Left ventricle myocardium inferior (tissue), 1 donor: Measurements from ENCODE around the gene SERPINE3. TPM values are rescaled to one million over a fixed set of nuclear protein-coding genes. Genes with fewer than 3 reads are reported as not detected.

Experiments
- DNase-seq: peaks from one replicate; pipeline ENCODE4 v3.0.0-alpha.2; 2020
- H3K27ac ChIP-seq: fragments of 200-600 bp; replicated peaks from 2 replicates; pipeline ENCODE4 v1.8.0; 2021
- H3K27me3 ChIP-seq: fragments of 200-600 bp; 2 replicates; pipeline ENCODE4 v1.8.0; 2021; ENCODE audit warnings: low read depth
- H3K36me3 ChIP-seq: fragments of 200-600 bp; 2 replicates; pipeline ENCODE4 v1.8.0; 2021
- H3K4me1 ChIP-seq: fragments of 200-600 bp; 2 replicates; pipeline ENCODE4 v1.8.0; 2021
- H3K4me3 ChIP-seq: fragments of 200-600 bp; 2 replicates; pipeline ENCODE4 v1.8.0; 2021; ENCODE audit warnings: mild to moderate bottlenecking, moderate library complexity
- H3K9me3 ChIP-seq: fragments of 200-600 bp; replicated peaks from 2 replicates; pipeline ENCODE4 v1.8.0; 2021
- intact Hi-C: fragments of 100-400 bp; cut with micrococcal nuclease; formaldehyde crosslinking; loops from one replicate; pipeline ENCODE4 v1.11.0; 2022
- total RNA-seq: library from RNA; stranded (reverse); fragmentation: NEBNext Ultra II Directional; extraction: Animal tissue kit (Norgen Biotek cat#: 25700); gene quantifications from one replicate; pipeline ENCODE4 v1.2.1, GENCODE V29; 2021
- TF ChIP-seq, protein P1 (sequence below): fragments of 200-600 bp; IDR thresholded peaks from 2 replicates; pipeline ENCODE4 v1.8.0; 2021; ENCODE audit warnings: antibody characterized with exemption, mild to moderate bottlenecking, borderline replicate concordance
- donor health status: DM: no; HTN: yes; CAD: no; lungs with severe emphysema.

SERPINE3 gene
- total RNA-seq, 1 donor from 2014 or later, result not detected

GRCh38 chr13:51321836-51322235, 17.7 kb upstream of the SERPINE3 start:
- no peak overlapping the region for H3K4me3 ChIP-seq
- no peaks in the 10 kb centered on the region for H3K4me1 ChIP-seq
- no peaks in the 10 kb centered on the region for H3K36me3 ChIP-seq
- H3K9me3 ChIP-seq, result no peaks in the 10 kb centered on the region
- no peak overlapping the region for H3K27ac ChIP-seq
- DNase-seq, result no peak
- TF ChIP-seq, protein P1, sequence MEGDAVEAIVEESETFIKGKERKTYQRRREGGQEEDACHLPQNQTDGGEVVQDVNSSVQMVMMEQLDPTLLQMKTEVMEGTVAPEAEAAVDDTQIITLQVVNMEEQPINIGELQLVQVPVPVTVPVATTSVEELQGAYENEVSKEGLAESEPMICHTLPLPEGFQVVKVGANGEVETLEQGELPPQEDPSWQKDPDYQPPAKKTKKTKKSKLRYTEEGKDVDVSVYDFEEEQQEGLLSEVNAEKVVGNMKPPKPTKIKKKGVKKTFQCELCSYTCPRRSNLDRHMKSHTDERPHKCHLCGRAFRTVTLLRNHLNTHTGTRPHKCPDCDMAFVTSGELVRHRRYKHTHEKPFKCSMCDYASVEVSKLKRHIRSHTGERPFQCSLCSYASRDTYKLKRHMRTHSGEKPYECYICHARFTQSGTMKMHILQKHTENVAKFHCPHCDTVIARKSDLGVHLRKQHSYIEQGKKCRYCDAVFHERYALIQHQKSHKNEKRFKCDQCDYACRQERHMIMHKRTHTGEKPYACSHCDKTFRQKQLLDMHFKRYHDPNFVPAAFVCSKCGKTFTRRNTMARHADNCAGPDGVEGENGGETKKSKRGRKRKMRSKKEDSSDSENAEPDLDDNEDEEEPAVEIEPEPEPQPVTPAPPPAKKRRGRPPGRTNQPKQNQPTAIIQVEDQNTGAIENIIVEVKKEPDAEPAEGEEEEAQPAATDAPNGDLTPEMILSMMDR, result no peak
- no peaks in the 10 kb centered on the region for H3K27me3 ChIP-seq
- intact Hi-C loops, result no loop called here

DNA sequence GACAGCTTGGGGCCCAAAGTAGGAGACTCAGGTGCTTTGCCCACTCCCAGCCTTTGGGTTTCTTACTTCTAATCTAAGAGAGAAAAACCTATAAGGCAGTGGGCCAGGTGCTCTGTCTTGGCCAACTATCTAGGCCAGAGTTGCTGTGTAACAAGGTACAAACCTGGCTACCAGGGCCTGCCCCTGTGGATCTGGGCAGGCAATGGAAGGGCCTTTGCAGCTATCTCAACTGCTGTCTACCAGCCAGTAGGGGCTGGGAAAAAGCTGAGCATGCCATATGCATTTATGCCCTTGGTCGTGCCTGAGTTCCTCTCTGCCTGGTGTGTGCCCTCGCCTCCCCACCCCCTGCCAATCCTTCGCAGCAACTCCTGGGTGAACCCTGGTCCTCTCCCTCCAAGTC, 16.7 kb upstream of the SERPINE3 start:
- DNase-seq, result no peak
- H3K4me3 ChIP-seq, result no peak overlapping the region
- intact Hi-C loops, result no loop called here
- H3K27me3 ChIP-seq, result no peaks in the 10 kb centered on the region
- no peaks in the 10 kb centered on the region for H3K9me3 ChIP-seq
- H3K4me1 ChIP-seq, result no peaks in the 10 kb centered on the region
- H3K36me3 ChIP-seq, result no peaks in the 10 kb centered on the region
- TF ChIP-seq, protein P1, result no peak
- no peak overlapping the region for H3K27ac ChIP-seq

GRCh38 chr13:51323824-51324511, 15.5 kb upstream of the SERPINE3 start:
- Histone ChIP-seq H3K27me3 (no peaks in the 10 kb centered on the region), H3K4me1 (no peaks in the 10 kb centered on the region), H3K36me3 (no peaks in the 10 kb centered on the region), H3K27ac (no peak overlapping the region), H3K9me3 (no peaks in the 10 kb centered on the region), H3K4me3 (no peak overlapping the region)
- DNase-seq, result no peak
- intact Hi-C loops, result no loop called here
- TF ChIP-seq, protein P1, result no peak

GRCh38 chr13:51324714-51325420, 14.6 kb upstream of the SERPINE3 start:
- Histone ChIP-seq H3K36me3 (no peaks in the 10 kb centered on the region), H3K27me3 (no peaks in the 10 kb centered on the region), H3K4me1 (no peaks in the 10 kb centered on the region), H3K9me3 (no peaks in the 10 kb centered on the region), H3K27ac (no peak overlapping the region), H3K4me3 (no peak overlapping the region)
- TF ChIP-seq, protein P1, result no peak
- DNase-seq, result no peak
- intact Hi-C loops, result no loop called here

- Histone ChIP-seq H3K4me1 (no peaks in the 10 kb centered on the region), H3K4me3 (no peak overlapping the region), H3K27me3 (no peaks in the 10 kb centered on the region), H3K27ac (no peak overlapping the region), H3K36me3 (no peaks in the 10 kb centered on the region), H3K9me3 (no peaks in the 10 kb centered on the region)
- intact Hi-C loops, result no loop called here
- no peak for DNase-seq
- TF ChIP-seq, protein P1, result no peak
Observed at GRCh38 chr13:51325837-51326236, 13.7 kb upstream of the SERPINE3 start.
